Keratinocyte (primary cell): ENCODE results near the gene ZDHHC12.

ENCODE experiments used
- CTCF ChIP-seq, 3 experiments: IDR thresholded peaks in 1 of 3; conservative IDR thresholded peaks in 1 of 3; optimal IDR thresholded peaks in 1 of 3; 2 replicates in 2 of 3; 3 replicates in 1 of 3; pipeline versions ENCODE3 to v1.5.1; 2011; ENCODE audit warnings: low read length in 3 of 3, mild to moderate bottlenecking in 3 of 3, moderate library complexity in 2 of 3, control low read depth in 1 of 3, inconsistent platforms in 1 of 3; ENCODE audit not compliant: insufficient read depth in 2 of 3; ENCODE audit errors: extremely low read depth in 1 of 3
- EZH2 ChIP-seq: IDR thresholded peaks from one replicate; pipeline ENCODE4 v1.6.1; 2012; ENCODE audit warnings: inconsistent platforms, mild to moderate bottlenecking, low read length, moderate library complexity

DNA sequence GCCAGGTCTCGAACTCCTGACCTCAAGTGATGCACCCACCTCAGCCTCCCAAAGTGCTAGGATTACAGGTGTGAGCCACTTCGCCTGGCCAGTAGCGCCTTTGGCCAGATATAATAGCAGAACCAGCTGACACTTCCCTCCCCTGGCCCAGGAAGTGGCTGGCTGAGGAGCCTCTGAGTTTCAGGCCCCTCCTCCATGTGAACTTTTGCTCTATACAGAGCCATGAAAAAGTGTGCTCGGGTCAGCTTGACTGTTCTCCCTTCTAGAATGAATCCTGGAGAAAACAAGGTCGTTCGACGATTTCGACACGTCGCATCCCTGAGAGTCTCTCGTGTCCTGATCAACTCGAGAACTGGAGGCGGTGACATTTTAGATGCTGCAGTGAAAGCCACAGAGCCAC is 8.6 kb upstream of the ZDHHC12 start:
- TF ChIP-seq CTCF (optimal IDR thresholded peaks at IDR 0.05 in 1 of 3, IDR thresholded peaks at IDR 0.05 in 1 of 3, conservative IDR thresholded peaks at IDR 0.05 in 1 of 3; ENCODE audit: extremely low read depth in 1 of 3, insufficient read depth in 2 of 3, low read length in 3 of 3) = no peak
- TF ChIP-seq EZH2 = no peak
